Measurements from ENCODE around the gene ZSCAN18. TPM values are rescaled to one million over a fixed set of nuclear protein-coding genes. Genes with fewer than 3 reads are reported as not detected.

ZSCAN18 gene
- total RNA-seq, 4 donors from 2014 or later, result 35.3 to 64.3 (median 50.9) TPM

- intact Hi-C loops (cut with DNase I; ENCODE audit: low total_unique reads), result no loop called here
- 61 to 76% methylated on average over 5 of the region's 5 CpGs for WGBS, 2 donors
Measured at GRCh38 chr19:58123354-58123753, 25.3 kb upstream of the ZSCAN18 start.

GRCh38 chr19:58118979-58119733, 21.1 kb upstream of the ZSCAN18 start:
- intact Hi-C loops (cut with DNase I; ENCODE audit: low total_unique reads), result no loop called here
- no peak overlapping the region for H3K4me3 ChIP-seq (ENCODE audit: low read depth, poor library complexity, severe bottlenecking)
- TF ChIP-seq POLR2A (IDR thresholded peaks at IDR 0.05) (no peak), CTCF (IDR thresholded peaks at IDR 0.05) (no peak)
- WGBS, 2 donors, result 79 to 86% methylated on average over 5 of the region's 5 CpGs
- DNase-seq (ENCODE audit: low spot score in 2 of 2), result no peak

More at GRCh38 chr19:58123354-58123753, 25.3 kb upstream of the ZSCAN18 start:
- no peak overlapping the region for H3K4me3 ChIP-seq (ENCODE audit: low read depth, poor library complexity, severe bottlenecking)
- DNase-seq (ENCODE audit: low spot score in 2 of 2), result no peak
- TF ChIP-seq CTCF (IDR thresholded peaks at IDR 0.05) (no peak), POLR2A (IDR thresholded peaks at IDR 0.05) (no peak)

- WGBS, 2 donors, result 3 to 7% methylated on average over 26 to 34 of the region's 77 CpGs
- no peak overlapping the region for H3K4me3 ChIP-seq (ENCODE audit: low read depth, poor library complexity, severe bottlenecking)
- DNase-seq (ENCODE audit: low spot score in 2 of 2), result no peak
- TF ChIP-seq POLR2A (IDR thresholded peaks at IDR 0.05), result no peak
- intact Hi-C loops (cut with DNase I; ENCODE audit: low total_unique reads), result no loop called here
Measured at GRCh38 chr19:58117841-58118575, 20.0 kb upstream of the ZSCAN18 start.

GRCh38 chr19:58108546-58108817, 10.5 kb upstream of the ZSCAN18 start:
- H3K4me3 ChIP-seq (ENCODE audit: low read depth, poor library complexity, severe bottlenecking), result no peak overlapping the region
- intact Hi-C loops (cut with DNase I; ENCODE audit: low total_unique reads), result no loop called here
- DNase-seq (ENCODE audit: low spot score in 2 of 2), result no peak
- WGBS, 2 donors, result 79 to 90% methylated on average over 3 of the region's 3 CpGs
- TF ChIP-seq POLR2A (IDR thresholded peaks at IDR 0.05), result no peak
- TF ChIP-seq CTCF (IDR thresholded peaks at IDR 0.05), result no peak

- WGBS, 2 donors, result 83 to 88% methylated on average over 7 of the region's 7 CpGs
- no peak for DNase-seq (ENCODE audit: low spot score in 2 of 2)
- TF ChIP-seq CTCF (IDR thresholded peaks at IDR 0.05), result no peak
- TF ChIP-seq POLR2A (IDR thresholded peaks at IDR 0.05), result no peak
- intact Hi-C loops (cut with DNase I; ENCODE audit: low total_unique reads), result no loop called here
- no peak overlapping the region for H3K4me3 ChIP-seq (ENCODE audit: low read depth, poor library complexity, severe bottlenecking)
Measured at GRCh38 chr19:58107778-58108545, 9.9 kb upstream of the ZSCAN18 start.

- TF ChIP-seq POLR2A (IDR thresholded peaks at IDR 0.05), result no peak
- no peak for TF ChIP-seq CTCF (IDR thresholded peaks at IDR 0.05)
- H3K4me3 ChIP-seq (ENCODE audit: low read depth, poor library complexity, severe bottlenecking), result peak overlapping the region; percentile 13
- intact Hi-C loops (cut with DNase I; ENCODE audit: low total_unique reads), result no loop called here
- WGBS, 2 donors, result 11 to 15% methylated on average over 2 of the region's 2 CpGs
- no peak for DNase-seq (ENCODE audit: low spot score in 2 of 2)
Measured at GRCh38 chr19:58098682-58098998, 609 bp upstream of the ZSCAN18 start.
